Activated CD4-positive, alpha-beta T cell treated with anti-CD3 and anti-CD28 coated beads, Interleukin-2, amount 50 U/mL, for 24 hours (primary cell): ENCODE results near the gene ALOX12B.
"Not testable (repeated sequence)": the region's sequence is repeated elsewhere in the genome, so short reads cannot be mapped to it uniquely, and the experiment has no call there.

Source experiments
- DNase-seq, 2 donors: peaks; one replicate each; pipeline ENCODE4 v3.0.0-alpha.2; 2020; ENCODE audit warnings: low read depth in 1 of 2, low spot score in 1 of 2

Gene ALOX12B

DNA sequence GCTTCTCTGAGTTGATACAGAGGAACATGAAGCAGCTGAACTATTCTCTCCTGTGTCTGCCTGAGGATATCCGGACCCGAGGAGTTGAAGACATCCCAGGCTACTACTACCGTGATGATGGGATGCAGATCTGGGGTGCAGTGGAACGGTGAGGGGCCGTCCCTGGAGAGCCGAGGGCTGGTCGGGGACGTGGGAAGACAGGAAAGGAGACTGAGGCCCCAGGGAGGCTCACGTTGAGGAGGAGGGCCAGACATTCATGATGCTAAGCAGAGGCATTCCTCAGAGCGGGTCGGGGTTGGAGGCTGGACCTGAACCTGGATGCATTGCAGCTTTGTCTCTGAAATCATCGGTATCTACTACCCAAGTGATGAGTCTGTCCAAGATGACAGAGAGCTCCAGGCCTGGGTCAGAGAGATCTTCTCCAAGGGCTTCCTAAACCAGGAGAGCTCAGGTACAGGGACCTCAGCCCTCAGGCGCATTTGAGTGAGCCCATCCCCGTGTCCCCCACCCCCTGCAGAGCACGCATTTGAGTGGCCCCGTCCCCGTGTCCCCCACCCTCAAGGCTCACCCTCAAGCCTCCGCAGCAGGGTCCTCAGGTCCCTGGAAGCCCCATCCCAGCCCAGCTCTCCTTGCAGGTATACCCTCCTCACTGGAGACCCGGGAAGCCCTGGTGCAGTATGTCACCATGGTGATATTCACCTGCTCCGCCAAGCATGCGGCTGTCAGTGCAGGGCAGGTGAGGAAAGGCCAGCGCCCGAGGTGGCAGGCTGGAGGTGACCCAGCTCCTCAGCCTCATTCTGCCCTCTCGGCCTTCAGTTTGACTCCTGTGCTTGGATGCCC, 40.4 kb downstream of the ALOX12B start:
- no peak for DNase-seq

GRCh38 chr17:8046306-8046928, 41.1 kb downstream of the ALOX12B start:
- no peak for DNase-seq

DNA sequence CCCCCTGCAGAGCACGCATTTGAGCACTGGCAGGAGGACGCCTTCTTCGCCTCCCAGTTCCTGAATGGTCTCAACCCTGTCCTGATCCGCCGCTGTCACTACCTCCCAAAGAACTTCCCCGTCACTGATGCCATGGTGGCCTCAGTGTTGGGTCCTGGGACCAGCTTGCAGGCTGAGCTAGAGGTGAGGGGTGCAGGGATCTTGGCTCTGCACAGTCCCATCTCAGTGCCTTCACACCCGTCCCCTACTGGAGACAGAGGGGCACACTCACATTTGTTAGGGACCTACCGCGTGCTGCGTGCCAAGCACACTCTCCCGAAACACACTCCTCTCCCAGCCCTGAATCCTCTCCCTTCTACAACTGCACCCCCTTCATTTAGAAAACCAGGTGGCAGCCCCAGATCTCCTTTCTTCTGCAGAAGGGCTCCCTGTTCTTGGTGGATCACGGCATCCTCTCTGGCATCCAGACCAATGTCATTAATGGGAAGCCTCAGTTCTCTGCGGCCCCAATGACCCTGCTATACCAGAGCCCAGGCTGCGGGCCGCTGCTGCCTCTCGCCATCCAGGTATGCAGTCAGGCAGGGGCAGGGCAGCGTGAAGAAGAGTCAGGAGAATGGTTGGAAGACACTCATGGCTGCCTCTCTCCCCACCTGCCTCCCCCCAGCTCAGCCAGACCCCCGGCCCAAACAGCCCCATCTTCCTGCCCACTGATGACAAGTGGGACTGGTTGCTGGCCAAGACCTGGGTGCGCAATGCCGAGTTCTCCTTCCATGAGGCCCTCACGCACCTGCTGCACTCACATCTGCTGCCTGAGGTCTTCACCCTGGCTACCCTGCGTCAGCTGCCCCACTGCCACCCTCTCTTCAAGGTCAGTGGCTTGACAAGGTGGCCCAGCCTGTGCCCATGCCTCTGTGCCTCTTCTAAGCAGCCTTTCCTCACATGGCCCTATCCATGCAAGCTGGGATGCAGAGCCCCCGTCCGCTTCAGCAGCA, 42.4 kb downstream of the ALOX12B start:
- DNase-seq, result no peak

DNA sequence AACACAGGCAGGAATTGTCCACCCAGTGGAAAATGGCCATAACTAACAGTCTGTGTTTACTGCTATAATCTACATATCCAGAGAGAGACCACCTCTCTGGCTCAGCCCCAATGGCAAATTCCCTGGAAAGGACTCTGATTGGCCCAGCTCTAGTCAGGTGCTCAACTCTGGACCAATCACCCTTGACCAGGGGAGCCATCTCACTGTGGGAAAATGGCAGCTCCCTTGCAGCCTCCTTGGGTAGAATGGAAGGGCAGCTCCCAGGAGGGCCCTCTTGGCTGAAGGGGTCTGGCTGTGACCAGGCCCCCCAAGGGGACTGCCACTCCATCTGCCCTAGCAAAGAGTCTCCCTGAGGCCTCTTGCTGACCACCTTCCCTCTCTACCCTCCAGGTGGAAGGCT, 45.5 kb downstream of the ALOX12B start:
- DNase-seq, result no peak

GRCh38 chr17:8041249-8041928, 46.1 kb downstream of the ALOX12B start:
- peak in 1 of 2 donors; percentile 23 for DNase-seq

- no peak for DNase-seq
Measured at GRCh38 chr17:8039611-8040168, 47.8 kb downstream of the ALOX12B start.

DNA sequence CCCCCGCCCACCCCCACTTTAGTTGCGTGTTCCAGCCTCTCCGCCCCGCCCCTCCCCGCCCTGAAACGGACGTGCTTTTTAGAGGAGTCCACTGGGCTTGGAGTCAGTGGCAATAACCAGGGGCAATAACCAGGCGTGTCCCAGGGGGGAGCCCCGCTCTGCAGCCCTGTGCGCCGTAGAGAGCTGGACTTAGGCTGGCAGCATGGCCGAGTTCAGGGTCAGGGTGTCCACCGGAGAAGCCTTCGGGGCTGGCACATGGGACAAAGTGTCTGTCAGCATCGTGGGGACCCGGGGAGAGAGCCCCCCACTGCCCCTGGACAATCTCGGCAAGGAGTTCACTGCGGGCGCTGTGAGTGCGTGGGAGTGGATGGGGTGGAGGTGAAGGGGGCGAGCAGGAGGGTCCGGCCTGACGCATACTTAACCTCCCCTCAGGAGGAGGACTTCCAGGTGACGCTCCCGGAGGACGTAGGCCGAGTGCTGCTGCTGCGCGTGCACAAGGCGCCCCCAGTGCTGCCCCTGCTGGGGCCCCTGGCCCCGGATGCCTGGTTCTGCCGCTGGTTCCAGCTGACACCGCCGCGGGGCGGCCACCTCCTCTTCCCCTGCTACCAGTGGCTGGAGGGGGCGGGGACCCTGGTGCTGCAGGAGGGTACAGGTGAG, 48.4 kb downstream of the ALOX12B start, which contains the start of gene ALOX15B:
Gene ALOX15B, plus strand, starts transcription at position 106 of the 657 bp plus-strand sequence. Its CDS starts 97 bp downstream, at position 203.
- no peak for DNase-seq

DNA sequence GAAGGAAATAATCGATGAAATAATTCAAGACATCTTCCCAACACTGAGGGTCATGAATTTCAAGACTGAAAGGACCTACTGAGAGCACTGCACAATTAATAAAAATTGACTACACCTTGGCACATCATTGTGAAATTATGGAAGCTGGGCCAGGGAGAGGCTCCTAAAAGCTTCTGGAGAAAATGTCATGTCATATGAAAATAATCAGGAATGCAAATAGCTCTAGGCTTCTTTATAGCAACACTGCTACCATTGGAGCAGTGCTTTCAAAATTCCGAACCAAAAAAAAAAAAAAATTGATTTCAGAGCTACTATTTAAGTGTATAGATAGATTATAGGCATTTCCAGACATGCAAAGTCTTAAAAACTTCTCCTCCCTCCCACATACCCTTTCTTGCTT, 55.1 kb downstream of the ALOX12B start:
- no peak for DNase-seq

DNA sequence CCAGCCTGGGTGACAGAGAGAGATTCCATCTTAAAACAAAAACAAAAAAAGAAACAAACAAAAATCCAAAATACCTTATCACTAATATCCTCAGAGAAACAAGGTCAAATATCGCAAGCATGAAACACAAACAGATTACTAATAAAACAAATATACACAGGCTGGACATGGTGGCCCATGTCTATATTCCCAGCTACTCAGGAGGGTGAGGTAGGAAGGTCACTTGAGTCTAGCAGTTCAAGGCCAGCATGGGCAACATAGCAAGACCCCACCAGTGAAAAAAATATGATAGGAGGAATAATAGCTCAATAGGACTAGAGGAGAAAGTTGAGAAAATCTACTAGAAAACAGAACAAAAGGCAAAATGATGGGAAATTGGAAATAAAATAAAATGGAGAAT, 55.6 kb downstream of the ALOX12B start:
- DNase-seq, result no peak

DNA sequence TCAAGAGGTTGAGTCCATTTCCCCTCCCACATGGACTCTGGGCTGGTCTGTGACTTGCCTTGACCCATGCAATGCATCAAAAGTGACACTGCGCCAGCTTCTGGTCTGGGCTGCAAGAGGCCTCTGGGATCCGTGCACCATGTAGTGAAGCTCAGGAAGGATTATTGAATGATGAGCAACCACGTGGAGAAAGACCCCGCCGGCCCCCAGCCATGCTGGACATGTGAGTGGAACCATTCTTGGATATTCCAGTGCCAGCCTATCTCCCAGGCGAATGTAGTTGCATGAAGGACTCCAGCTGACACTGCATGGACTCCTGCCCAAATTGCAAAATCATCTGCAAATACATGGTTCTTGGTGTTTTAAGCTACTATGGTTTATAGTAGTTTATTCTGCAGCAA, 56.3 kb downstream of the ALOX12B start:
- no peak for DNase-seq

DNA sequence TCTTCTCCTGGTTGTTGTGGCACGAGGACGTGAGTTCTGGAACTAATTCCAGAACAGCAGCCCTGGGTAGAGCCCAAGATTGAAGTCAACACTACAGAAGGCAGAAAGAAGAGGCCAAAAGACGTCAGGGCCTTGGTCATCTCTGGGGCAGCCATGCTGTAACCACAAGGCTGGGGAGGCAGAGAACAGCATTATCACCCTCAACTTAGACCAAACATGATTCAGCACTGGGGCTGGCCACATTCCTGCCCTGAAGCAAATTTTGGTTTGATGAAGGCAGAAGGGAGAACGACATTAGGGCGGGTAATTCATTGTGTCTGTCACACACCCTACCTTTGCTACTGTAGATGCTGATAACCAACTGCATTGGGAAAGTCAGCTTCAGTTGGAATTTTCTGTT, 58.4 kb downstream of the ALOX12B start:
- no peak for DNase-seq

DNA sequence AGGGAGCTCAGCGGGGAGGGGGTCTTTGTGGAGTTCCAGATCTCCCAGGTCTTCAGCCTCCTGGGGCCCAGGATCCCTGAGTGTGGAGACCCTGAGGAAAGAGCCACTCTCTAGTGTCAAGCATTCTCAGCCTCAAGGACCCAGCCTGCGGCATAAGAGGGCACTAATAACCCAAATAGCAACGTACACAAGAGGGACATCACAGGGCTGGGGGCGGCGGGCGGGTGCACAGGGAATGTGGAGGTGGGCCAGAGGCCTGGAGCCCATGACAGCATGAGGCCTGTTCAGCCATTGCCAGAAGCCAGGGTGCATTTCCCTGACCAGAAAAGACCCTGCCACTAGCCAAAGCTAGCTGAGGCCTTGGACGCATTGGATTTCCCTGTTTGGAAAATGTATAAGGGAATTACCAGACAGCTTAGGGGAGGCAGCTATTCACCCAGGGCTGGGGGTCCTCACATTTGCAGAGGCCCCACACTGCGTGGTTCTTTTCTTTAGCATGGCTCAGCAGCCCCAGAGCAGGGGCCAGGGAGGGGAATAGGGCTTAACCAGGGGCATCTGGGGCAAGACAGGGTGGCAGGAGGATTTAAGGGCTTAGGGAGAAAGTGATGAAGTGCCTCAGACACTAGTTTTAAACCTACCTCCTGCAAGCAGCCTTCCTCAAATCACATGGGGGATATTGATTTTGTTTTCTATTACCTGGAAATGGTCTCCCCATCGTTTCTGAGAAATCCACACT, 62.2 kb downstream of the ALOX12B start:
- DNase-seq, result no peak

- not testable (repeated sequence) for DNase-seq
Measured at GRCh38 chr17:8024161-8024560, 63.4 kb downstream of the ALOX12B start.
